Left ventricle myocardium inferior (tissue), 1 donor: ENCODE data around the gene MAP7. TPM values are rescaled to one million over a fixed set of nuclear protein-coding genes. Genes with fewer than 3 reads are reported as not detected.
"Not testable (repeated sequence)": the region's sequence is repeated elsewhere in the genome, so short reads cannot be mapped to it uniquely, and the experiment has no call there.

Experiments used
- DNase-seq: peaks from one replicate; pipeline ENCODE4 v3.0.0-alpha.2; 2020
- H3K27ac ChIP-seq: fragments of 200-600 bp; replicated peaks from 2 replicates; pipeline ENCODE4 v1.8.0; 2021
- H3K27me3 ChIP-seq: fragments of 200-600 bp; 2 replicates; pipeline ENCODE4 v1.8.0; 2021; ENCODE audit warnings: low read depth
- H3K36me3 ChIP-seq: fragments of 200-600 bp; 2 replicates; pipeline ENCODE4 v1.8.0; 2021
- H3K4me1 ChIP-seq: fragments of 200-600 bp; 2 replicates; pipeline ENCODE4 v1.8.0; 2021
- H3K4me3 ChIP-seq: fragments of 200-600 bp; 2 replicates; pipeline ENCODE4 v1.8.0; 2021; ENCODE audit warnings: mild to moderate bottlenecking, moderate library complexity
- H3K9me3 ChIP-seq: fragments of 200-600 bp; replicated peaks from 2 replicates; pipeline ENCODE4 v1.8.0; 2021
- intact Hi-C: fragments of 100-400 bp; cut with micrococcal nuclease; formaldehyde crosslinking; loops from one replicate; pipeline ENCODE4 v1.11.0; 2022
- total RNA-seq: library from RNA; stranded (reverse); fragmentation: NEBNext Ultra II Directional; extraction: Animal tissue kit (Norgen Biotek cat#: 25700); gene quantifications from one replicate; pipeline ENCODE4 v1.2.1, GENCODE V29; 2021
- TF ChIP-seq, protein P1 (sequence below): fragments of 200-600 bp; IDR thresholded peaks from 2 replicates; pipeline ENCODE4 v1.8.0; 2021; ENCODE audit warnings: antibody characterized with exemption, mild to moderate bottlenecking, borderline replicate concordance
- donor health status: DM: no; HTN: yes; CAD: no; lungs with severe emphysema.

The MAP7 gene
- total RNA-seq, 1 donor from 2014 or later = 3.1 TPM

DNA sequence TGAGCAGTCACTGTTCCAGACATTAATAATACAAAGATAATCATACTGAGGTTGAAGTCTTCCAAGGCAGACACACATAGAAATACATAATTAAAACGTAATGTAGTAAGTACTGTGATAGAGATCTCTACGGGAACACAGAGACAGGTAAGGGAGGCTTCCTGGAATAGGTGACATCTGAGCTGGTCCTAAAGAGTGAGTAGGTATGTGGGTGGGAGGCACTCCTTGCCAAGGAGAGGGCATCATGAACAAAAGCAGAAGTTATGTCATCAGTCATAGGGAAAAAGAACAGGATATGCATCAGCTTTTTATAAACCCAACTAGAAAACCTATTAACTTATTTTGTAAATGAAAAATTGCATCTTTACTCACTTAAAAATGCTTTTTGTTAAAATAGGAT lies 110.0 kb downstream of the MAP7 start:
- intact Hi-C loops = no loop called here
- TF ChIP-seq, protein P1, sequence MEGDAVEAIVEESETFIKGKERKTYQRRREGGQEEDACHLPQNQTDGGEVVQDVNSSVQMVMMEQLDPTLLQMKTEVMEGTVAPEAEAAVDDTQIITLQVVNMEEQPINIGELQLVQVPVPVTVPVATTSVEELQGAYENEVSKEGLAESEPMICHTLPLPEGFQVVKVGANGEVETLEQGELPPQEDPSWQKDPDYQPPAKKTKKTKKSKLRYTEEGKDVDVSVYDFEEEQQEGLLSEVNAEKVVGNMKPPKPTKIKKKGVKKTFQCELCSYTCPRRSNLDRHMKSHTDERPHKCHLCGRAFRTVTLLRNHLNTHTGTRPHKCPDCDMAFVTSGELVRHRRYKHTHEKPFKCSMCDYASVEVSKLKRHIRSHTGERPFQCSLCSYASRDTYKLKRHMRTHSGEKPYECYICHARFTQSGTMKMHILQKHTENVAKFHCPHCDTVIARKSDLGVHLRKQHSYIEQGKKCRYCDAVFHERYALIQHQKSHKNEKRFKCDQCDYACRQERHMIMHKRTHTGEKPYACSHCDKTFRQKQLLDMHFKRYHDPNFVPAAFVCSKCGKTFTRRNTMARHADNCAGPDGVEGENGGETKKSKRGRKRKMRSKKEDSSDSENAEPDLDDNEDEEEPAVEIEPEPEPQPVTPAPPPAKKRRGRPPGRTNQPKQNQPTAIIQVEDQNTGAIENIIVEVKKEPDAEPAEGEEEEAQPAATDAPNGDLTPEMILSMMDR = no peak

DNA sequence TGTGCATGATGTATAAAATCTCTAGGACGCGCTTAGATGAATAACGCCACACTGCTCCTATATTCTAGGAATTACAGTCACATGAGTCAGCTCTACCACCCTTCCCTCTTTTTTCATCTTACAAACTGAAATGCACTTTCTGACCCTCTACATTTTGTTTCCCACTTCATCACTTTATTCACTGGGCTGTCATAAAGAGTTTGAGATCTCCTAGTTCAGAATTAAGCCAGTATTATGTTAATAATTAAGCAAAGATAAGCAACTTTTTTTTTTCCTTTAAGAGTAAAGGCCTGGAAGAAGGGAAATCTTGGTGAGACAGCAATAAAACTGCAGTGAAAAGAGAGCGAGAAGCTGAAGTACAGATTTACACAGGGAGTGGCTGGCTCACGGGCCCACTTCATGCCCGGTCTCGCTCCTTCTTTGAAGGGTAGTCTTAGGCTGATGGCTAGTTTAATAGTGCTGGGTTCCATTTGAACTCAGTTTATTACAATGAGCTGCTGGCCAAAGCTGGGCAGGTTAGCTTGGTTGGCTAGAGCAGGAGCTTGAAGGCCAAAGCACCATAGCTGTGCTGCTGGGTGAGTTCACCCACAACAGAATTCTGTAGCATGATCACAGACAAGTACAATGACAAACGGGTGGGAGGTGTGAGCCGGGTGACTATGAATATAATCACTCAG lies 110.6 kb downstream of the MAP7 start:
- TF ChIP-seq, protein P1 = no peak
- H3K27me3 ChIP-seq = no peaks in the 10 kb centered on the region
- no peak for DNase-seq
- intact Hi-C loops = no loop called here
- H3K4me1 ChIP-seq = no peaks in the 10 kb centered on the region
- no peaks in the 10 kb centered on the region for H3K9me3 ChIP-seq
- H3K4me3 ChIP-seq = no peak overlapping the region
- no peaks in the 10 kb centered on the region for H3K36me3 ChIP-seq
- no peak overlapping the region for H3K27ac ChIP-seq

More for the DNA sequence above, 110.0 kb downstream of the MAP7 start:
- Histone ChIP-seq H3K4me1 (no peaks in the 10 kb centered on the region), H3K9me3 (no peaks in the 10 kb centered on the region), H3K27ac (no peak overlapping the region), H3K4me3 (no peak overlapping the region), H3K27me3 (no peaks in the 10 kb centered on the region), H3K36me3 (no peaks in the 10 kb centered on the region)
- no peak for DNase-seq

GRCh38 chr6:136438441-136438840 lies 111.8 kb downstream of the MAP7 start:
- TF ChIP-seq, protein P1 = no peak
- Histone ChIP-seq H3K4me1 (no peaks in the 10 kb centered on the region), H3K27me3 (no peaks in the 10 kb centered on the region), H3K36me3 (no peaks in the 10 kb centered on the region), H3K9me3 (no peaks in the 10 kb centered on the region), H3K27ac (no peak overlapping the region), H3K4me3 (no peak overlapping the region)
- intact Hi-C loops = no loop called here
- no peak for DNase-seq

- no peak for DNase-seq
- H3K36me3 ChIP-seq = no peaks in the 10 kb centered on the region
- intact Hi-C loops = no loop called here
These were observed 113.0 kb downstream of the MAP7 start for GRCh38 chr6:136437246-136437645.

DNA sequence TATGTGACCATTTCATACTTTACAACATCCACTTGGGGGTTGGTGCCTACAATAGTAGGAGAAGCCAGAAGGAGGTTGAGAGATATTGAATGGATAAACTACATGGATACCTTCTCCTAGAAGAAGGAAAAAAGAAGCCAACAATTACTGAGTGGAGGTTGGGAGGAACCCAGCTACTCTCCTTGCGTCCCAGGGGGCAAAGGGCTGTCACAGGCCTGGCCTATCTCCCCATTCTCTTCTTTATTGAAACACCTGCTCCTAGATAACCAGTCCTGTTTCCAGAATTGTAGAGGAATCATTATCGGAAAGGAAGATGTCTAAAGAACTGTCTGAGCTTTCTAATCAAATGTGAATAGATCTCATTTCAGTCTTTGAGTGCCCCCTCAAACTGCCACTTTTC lies 115.1 kb downstream of the MAP7 start:
- H3K4me3 ChIP-seq = no peak overlapping the region
- H3K27ac ChIP-seq = no peak overlapping the region
- DNase-seq = no peak
- TF ChIP-seq, protein P1 = no peak
- H3K9me3 ChIP-seq = no peaks in the 10 kb centered on the region
- no peaks in the 10 kb centered on the region for H3K4me1 ChIP-seq
- no peaks in the 10 kb centered on the region for H3K27me3 ChIP-seq
- intact Hi-C loops = no loop called here
- no peaks in the 10 kb centered on the region for H3K36me3 ChIP-seq

More at GRCh38 chr6:136437246-136437645, 113.0 kb downstream of the MAP7 start:
- H3K27me3 ChIP-seq = no peaks in the 10 kb centered on the region
- no peaks in the 10 kb centered on the region for H3K4me1 ChIP-seq
- H3K9me3 ChIP-seq = no peaks in the 10 kb centered on the region
- TF ChIP-seq, protein P1 = no peak
- no peak overlapping the region for H3K27ac ChIP-seq
- no peak overlapping the region for H3K4me3 ChIP-seq

- H3K27ac ChIP-seq, intact Hi-C loops, H3K4me3 ChIP-seq, DNase-seq, H3K27me3 ChIP-seq, H3K9me3 ChIP-seq, H3K36me3 ChIP-seq, H3K4me1 ChIP-seq: not testable (repeated sequence)
These were observed 118.9 kb downstream of the MAP7 start for GRCh38 chr6:136431306-136431705.
